DMS153 treated with DMSO at 0.1 percent for 48 hours (cell line): ENCODE results near the gene RAB17.
"Not testable (repeated sequence)": the region's sequence is repeated elsewhere in the genome, so short reads cannot be mapped to it uniquely, and the experiment has no call there.

Experiments used
- DNase-seq: peaks from one replicate; lab custom pipeline; 2025; ENCODE audit not compliant: unreplicated experiment; lab: John Stamatoyannopoulos, UW

RAB17 gene

GRCh38 chr2:237625216-237625705, 34.7 kb upstream of the RAB17 start:
- no peak for DNase-seq

DNA sequence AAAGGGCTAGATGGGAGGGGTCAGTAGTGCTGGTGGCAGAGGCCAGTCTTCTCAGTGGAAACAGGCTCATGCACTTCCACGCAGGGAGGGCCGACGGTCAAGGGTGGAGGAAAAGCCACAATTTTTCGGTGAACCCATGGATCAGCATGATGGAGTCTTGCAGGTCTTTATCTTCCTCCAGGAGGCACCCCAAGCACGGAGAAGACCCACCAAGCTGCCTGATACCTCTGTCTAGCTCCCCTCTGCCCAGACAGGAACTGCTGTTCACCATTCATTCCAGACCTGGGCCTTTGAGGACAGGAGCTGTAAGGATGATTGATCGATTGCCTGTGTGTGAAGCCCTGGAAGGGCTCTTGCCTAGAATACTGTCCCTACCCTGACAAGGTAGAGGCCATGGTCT, 34.0 kb upstream of the RAB17 start:
- DNase-seq, result no peak

DNA sequence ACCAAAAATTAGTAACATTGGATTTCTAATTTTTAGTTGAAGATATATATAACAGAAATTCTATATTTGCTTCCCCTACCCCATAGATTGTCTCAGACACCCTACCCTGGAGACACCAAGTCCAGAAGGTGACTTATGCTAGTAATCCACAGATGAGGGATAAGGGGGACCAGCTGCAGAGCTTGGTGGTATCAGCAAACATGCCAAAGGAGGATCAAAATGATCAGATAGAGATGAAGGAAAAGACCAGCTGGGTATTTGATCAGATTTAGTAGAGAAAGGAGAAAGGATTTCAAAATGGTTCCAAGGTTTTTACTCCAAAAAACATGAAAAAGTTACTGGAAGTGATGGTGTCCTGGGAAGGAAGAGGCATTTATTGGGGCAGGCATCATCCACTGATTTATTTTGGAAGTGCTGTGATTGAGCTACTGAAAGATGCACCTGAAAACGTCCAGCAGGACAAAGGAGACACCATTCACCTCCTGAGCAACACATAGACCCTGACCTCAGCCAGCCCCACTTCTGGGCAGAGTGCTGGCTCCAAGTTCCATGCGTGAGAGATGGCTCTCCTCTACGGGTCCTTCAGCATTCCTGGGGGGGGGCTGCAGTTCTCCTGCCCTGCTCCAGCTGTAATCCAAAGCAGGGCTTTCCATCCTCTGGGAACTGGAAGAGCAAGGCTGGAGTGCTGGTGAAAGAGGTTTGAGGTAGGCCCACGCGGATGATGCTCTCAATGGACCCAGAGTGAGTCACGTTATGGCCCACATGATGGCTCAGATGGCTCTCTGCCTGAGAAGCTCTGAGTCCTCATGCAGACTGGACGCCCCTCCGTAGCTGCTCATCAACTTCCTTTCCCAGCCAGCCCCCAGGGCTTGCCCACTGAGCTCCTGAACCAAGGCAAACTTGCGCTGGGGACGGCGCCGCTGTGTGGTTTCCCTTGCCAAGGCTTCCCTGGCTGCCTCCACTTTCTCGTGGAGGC, 33.2 kb upstream of the RAB17 start:
- DNase-seq, result no peak

- DNase-seq, result no peak
Measured at GRCh38 chr2:237618449-237618848, 27.9 kb upstream of the RAB17 start.

GRCh38 chr2:237617587-237617982, 27.1 kb upstream of the RAB17 start:
- no peak for DNase-seq

DNA sequence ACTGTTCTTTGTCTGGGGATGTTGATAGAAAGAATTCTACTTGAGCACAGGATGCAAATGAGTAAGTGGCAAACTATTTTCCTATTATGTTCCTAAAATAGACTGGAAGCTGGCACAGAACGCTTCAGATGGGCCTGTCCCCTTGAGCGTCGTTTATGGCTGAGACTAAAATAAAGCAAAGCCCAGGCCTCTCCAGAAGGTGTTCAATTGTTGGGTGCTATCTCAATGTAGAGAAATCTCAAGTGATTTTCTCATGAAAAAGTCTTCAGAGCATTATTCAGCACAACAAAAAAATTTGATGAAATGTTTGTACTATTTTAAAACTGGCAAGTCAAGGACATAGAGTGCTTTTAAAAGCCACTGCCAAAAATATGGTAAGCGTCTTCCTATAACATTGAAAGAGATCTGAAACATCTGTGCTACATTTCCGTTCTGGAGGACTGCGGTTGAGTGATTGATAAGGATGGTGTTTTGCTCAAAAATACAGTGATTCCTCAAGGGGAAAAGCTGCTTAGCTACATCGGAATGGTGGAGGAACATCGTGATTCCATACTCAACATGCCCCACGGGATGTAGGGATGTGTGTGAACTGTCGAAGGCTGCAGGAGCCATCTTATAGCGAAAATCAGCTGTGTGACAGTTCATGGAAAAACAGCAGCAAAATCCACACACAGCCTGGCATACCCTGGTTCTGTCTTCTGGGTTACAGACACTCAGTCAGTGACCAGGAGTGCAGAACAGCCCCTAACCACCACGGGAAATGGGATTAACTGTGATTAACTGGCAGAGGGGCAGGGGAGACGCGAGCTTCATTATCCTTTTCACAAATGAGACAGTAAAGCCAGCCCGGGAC, 26.4 kb upstream of the RAB17 start:
- DNase-seq, result no peak

GRCh38 chr2:237616373-237616733, 25.8 kb upstream of the RAB17 start:
- DNase-seq, result no peak

GRCh38 chr2:237615631-237616249, 25.2 kb upstream of the RAB17 start:
- DNase-seq, result no peak

GRCh38 chr2:237614151-237614720, 23.7 kb upstream of the RAB17 start:
- DNase-seq, result no peak

- DNase-seq, result no peak
Measured at GRCh38 chr2:237613679-237614078, 23.1 kb upstream of the RAB17 start.

GRCh38 chr2:237612527-237613357, 22.2 kb upstream of the RAB17 start:
- DNase-seq, result no peak

DNA sequence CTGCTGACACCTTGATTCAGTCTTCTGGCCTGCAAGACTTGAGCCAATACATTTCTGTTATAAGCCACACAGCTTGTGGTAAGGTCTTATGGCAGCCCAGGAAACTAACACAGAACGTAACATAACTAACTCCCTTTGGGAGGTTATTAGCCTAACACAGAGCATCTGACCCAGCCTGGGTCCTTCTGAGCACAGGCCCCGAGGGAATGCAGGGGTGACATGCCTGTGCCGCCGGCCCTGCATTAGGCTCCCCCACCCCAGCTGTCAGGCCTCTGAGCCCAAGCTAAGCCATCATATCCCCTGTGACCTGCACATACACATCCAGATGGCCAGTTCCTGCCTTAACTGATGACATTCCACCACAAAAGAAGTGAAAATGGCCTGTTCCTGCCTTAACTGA, 16.0 kb upstream of the RAB17 start:
- DNase-seq, result not testable (repeated sequence)

DNA sequence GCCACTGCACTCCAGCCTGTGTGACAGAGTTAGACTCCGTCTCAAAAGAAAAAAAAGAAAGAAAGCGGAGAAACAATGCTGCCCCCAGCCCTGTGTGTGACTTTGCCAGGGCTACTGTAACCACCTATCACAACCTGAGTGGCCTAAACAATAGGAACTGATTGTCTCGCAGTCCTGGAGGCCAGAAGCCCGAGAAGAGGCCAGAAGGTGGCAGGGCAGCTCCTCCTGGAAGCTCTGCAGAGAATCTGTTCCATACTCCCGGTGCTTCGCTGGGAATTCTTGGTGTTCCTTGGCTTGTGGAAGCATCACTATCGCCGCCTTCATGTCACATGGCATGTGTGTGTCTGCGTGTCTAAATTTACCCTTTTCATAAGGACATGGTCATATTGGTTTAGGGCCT, 14.4 kb upstream of the RAB17 start:
- no peak for DNase-seq

DNA sequence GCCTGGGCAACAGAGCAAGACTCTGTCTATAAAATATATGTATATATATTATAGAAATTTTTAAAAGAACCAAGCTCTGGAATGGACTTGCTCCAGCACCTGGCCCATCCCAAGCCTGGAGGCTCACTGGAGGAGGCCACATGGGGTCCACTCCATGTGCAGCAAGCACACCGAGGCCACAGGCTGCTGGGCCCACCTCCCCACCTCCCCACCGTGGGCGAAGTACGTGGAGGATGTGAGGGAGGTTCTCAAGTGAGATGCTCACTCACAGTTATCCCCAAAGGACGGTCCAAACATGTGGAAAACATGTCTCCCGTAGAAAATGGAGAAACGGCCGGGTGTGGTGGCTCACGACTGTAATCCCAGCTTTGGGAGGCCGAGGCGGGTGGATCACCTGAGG, 13.9 kb upstream of the RAB17 start:
- no peak for DNase-seq

GRCh38 chr2:237603718-237604362, 13.3 kb upstream of the RAB17 start:
- no peak for DNase-seq

DNA sequence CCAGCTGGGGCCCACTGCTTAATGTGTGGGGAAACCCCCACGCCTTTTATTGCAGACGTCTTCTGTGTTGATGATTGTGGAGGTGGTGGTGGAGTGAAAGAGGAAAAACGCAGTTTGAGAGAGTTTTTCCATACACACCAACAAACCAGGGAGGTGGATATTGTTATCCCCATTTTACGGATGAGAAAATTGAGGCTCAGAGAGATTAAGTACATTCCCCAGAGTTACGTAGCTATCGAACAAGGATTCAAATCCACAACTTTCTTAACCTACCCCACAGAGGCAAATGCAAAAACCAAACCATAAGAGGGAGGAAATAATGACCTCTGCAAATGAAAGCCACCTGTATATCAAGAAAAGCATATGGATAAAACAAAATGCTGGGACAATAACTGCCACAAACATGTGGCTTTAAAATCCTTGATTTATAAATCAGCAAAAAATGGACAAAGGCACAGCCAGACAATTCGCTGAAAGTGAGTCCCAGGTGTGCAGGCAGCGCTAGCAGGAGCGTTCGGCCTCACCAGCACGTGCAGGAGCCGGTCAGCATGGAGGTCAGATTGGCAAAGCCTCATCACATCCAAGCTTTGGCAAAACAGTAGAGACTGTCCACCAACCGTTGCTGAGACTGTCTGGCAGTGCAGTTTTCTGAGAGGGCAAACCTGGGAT, 12.6 kb upstream of the RAB17 start:
- no peak for DNase-seq

GRCh38 chr2:237602409-237602808, 11.9 kb upstream of the RAB17 start:
- DNase-seq, result no peak

DNA sequence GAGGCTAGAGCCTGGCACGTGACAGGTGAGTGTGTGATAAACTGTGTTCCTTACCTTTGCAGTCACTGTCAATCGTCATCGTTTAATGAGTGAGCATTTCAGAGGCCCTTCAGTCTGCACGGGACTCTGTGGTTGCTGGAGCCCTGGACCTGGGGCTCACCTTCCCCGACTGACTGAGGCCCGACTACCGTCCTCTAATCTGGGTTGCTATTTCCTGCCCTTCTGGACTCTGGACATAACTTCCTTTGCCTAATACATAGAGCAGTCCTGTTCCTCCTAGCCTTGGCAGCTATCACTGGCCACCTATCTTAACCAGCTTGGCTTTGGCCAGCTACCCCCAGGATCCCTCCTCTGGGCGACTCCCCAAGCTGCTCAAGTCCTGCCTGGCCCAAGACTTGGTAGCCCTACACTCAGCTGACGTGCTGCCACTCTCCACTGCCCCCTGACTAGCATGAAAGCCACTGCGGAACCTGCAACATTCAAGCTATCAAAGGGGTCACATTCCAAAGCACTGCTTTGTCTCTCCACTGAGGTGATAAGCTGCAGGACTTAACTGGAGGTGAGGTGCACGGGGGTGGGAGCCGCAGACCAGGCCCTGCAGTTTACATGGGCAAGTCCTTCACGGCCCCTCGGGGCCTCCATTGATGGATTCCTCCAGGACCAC, 11.1 kb upstream of the RAB17 start:
- DNase-seq, result no peak
